Endothelial cell of umbilical vein (primary cell): ENCODE measurements around the gene PNKP. TPM values are rescaled to one million over a fixed set of nuclear protein-coding genes. Genes with fewer than 3 reads are reported as not detected.

Experiments used
- BruUV-seq: library from RNA; stranded (reverse); fragments of 400-500 nt; replicated peaks from 2 replicates; lab custom pipeline; 2021; lab: Mats Ljungman, UMichigan
- CTCF ChIA-PET: fragments of 300-600, 350-600 bp; sonication (Branson Sonifier 250); formaldehyde crosslinking; loops from one replicate; lab custom pipeline; 2021; ENCODE audit warnings: antibody characterized with exemption, inconsistent platforms; lab: Charles Lee
- POLR2A ChIA-PET: fragments of 300-600, 350-600 bp; sonication (Branson Sonifier 250); formaldehyde crosslinking; loops from one replicate; lab custom pipeline; 2021; ENCODE audit warnings: antibody characterized with exemption, inconsistent platforms; lab: Charles Lee
- DNase-seq: peaks from one replicate; pipeline ENCODE4 v3.0.0-alpha.2; 2011; ENCODE audit warnings: low read depth, low spot score
- FAIRE-seq: peaks from 2 replicates; lab custom pipeline; 2011; peaks lifted over from hg19 to GRCh38; lab: Jason Lieb, UNC
- H2AFZ ChIP-seq: 2 replicates; pipeline ENCODE4 v1.6.0; 2012; ENCODE audit warnings: low read depth, low read length, control low read depth, inconsistent platforms
- H3K27ac ChIP-seq: 2 replicates; pipeline ENCODE4 v1.5.1; 2011; ENCODE audit warnings: low read depth, mild to moderate bottlenecking, control low read depth, low read length, moderate library complexity; ENCODE audit not compliant: insufficient read depth
- H3K27me3 ChIP-seq, 2 experiments: 2 replicates each; pipeline versions ENCODE4 v1.6.0 to v1.6.1; 2011; ENCODE audit warnings: low read length in 2 of 2, mixed read lengths in 1 of 2; ENCODE audit not compliant: control insufficient read depth in 2 of 2, insufficient read depth in 2 of 2
- H3K36me3 ChIP-seq, 2 experiments: 2 replicates in 1 of 2; 3 replicates in 1 of 2; pipeline ENCODE4 v1.5.1; 2011; ENCODE audit warnings: low read length in 2 of 2, mild to moderate bottlenecking in 1 of 2, moderate library complexity in 1 of 2; ENCODE audit not compliant: control insufficient read depth in 2 of 2, insufficient read depth in 2 of 2; ENCODE audit errors: extremely low read depth in 1 of 2
- H3K4me1 ChIP-seq: 3 replicates; pipeline ENCODE4 v1.5.1; 2011; ENCODE audit warnings: mild to moderate bottlenecking, low read length; ENCODE audit not compliant: control insufficient read depth, insufficient read depth; ENCODE audit errors: extremely low read depth
- H3K4me2 ChIP-seq: 2 replicates; pipeline ENCODE4 v1.6.1; 2011; ENCODE audit warnings: low read length, control low read depth, mixed read lengths; ENCODE audit not compliant: insufficient read depth
- H3K4me3 ChIP-seq, 3 experiments: fragments of 200-600 bp in 1 of 3; sonication (generic), shearing (Covaris generic) in 1 of 3; replicated peaks in 1 of 3; 2 replicates each; pipeline ENCODE4 v1.5.1; 2011 to 2016; ENCODE audit warnings: control low read depth in 3 of 3, low read length in 3 of 3, mild to moderate bottlenecking in 2 of 3, inconsistent platforms in 1 of 3, low read depth in 1 of 3, moderate library complexity in 1 of 3; ENCODE audit not compliant: insufficient read depth in 1 of 3
- H3K79me2 ChIP-seq: 2 replicates; pipeline ENCODE4 v1.6.0; 2012; ENCODE audit warnings: low read length, inconsistent platforms; ENCODE audit not compliant: control insufficient read depth, insufficient read depth
- H3K9ac ChIP-seq: replicated peaks from 2 replicates; pipeline ENCODE3; 2011; ENCODE audit warnings: low read length, control low read depth; ENCODE audit not compliant: insufficient read depth; ENCODE audit errors: extremely low read depth
- H3K9me1 ChIP-seq: replicated peaks from 3 replicates; pipeline ENCODE4 v1.6.0; 2011; ENCODE audit warnings: mild to moderate bottlenecking, low read length; ENCODE audit not compliant: control insufficient read depth, insufficient read depth; ENCODE audit errors: extremely low read depth
- H3K9me3 ChIP-seq: replicated peaks from 2 replicates; pipeline ENCODE4 v1.5.1; 2012; ENCODE audit warnings: low read length, inconsistent platforms; ENCODE audit not compliant: control insufficient read depth, insufficient read depth
- H4K20me1 ChIP-seq: replicated peaks from 2 replicates; pipeline ENCODE3; 2011; ENCODE audit warnings: mild to moderate bottlenecking, low read length; ENCODE audit not compliant: control insufficient read depth, insufficient read depth; ENCODE audit errors: extremely low read depth
- CTCF ChIP-seq, 2 donors: IDR thresholded peaks; 1 replicate in 1 of 2; 2 replicates in 1 of 2; pipeline ENCODE4 v1.5.1; 2011; ENCODE audit warnings: low read length in 2 of 2, mild to moderate bottlenecking in 2 of 2, moderate library complexity in 2 of 2, control low read depth in 1 of 2, inconsistent platforms in 1 of 2, low read depth in 1 of 2; ENCODE audit not compliant: insufficient read depth in 1 of 2; ENCODE audit errors: extremely low read depth in 1 of 2
- EZH2 ChIP-seq: IDR thresholded peaks from 2 replicates; pipeline ENCODE4 v1.6.1; 2012; ENCODE audit warnings: borderline replicate concordance, low read depth, mild to moderate bottlenecking, moderate library complexity, low read length, inconsistent platforms; ENCODE audit not compliant: severe bottlenecking
- FOS ChIP-seq: IDR thresholded peaks from 2 replicates; pipeline ENCODE4 v1.6.1; 2011; ENCODE audit warnings: mild to moderate bottlenecking, low read length, moderate library complexity, borderline replicate concordance; ENCODE audit not compliant: insufficient read depth
- GATA2 ChIP-seq: IDR thresholded peaks from 2 replicates; pipeline ENCODE4 v1.7.0; 2011; ENCODE audit warnings: low read depth, mild to moderate bottlenecking, moderate library complexity, mixed read lengths, low read length; ENCODE audit not compliant: insufficient read length, insufficient read depth
- JUN ChIP-seq: IDR thresholded peaks from 2 replicates; pipeline ENCODE4 v1.6.1; 2011; ENCODE audit warnings: borderline replicate concordance, low read depth; ENCODE audit not compliant: insufficient read length, insufficient read depth
- MAX ChIP-seq: IDR thresholded peaks from 2 replicates; pipeline ENCODE4 v1.6.1; 2011; ENCODE audit not compliant: insufficient read depth, insufficient read length
- MYC ChIP-seq: IDR thresholded peaks from one replicate; pipeline ENCODE4 v1.6.1; 2011; ENCODE audit warnings: mild to moderate bottlenecking, low read depth, low read length
- POLR2A ChIP-seq: IDR thresholded peaks from 2 replicates; pipeline ENCODE4 v1.6.1; 2012; ENCODE audit warnings: low read depth, mild to moderate bottlenecking, control low read depth, low read length
- POLR2AphosphoS5 ChIP-seq: IDR thresholded peaks from 2 replicates; pipeline ENCODE4 v1.6.1; 2012; ENCODE audit warnings: low read depth, mild to moderate bottlenecking, control low read depth, low read length, moderate library complexity; ENCODE audit not compliant: insufficient read depth
- dilution Hi-C: fragments of 300-500 bp; cut with MboI; formaldehyde crosslinking; loops from one replicate; pipeline ENCODE4 v1.15.0; 2019; ENCODE audit warnings: low sequenced_read_pairs; ENCODE audit not compliant: extremely low pct_ligation_motif_present
- intact Hi-C: fragments of 100-400 bp; cut with micrococcal nuclease; formaldehyde crosslinking; loops from one replicate; pipeline ENCODE4 v1.10.0; 2022
- polyA plus RNA-seq, 4 experiments: library from polyadenylated mRNA; depleted of rRNA in 3 of 4; stranded (reverse) in 3 of 4; unstranded in 1 of 4; fragments of >200 nt; gene quantifications; 2 replicates each; pipeline versions ENCODE4 v1.2.1 to v1.2.3, GENCODE V29; 2011 to 2012; ENCODE audit warnings: missing spikeins in 1 of 4
- total RNA-seq: library from RNA; stranded (reverse); gene quantifications from 2 replicates; pipeline ENCODE4 v1.2.3, GENCODE V29; 2021

The PNKP gene
- total and polyA plus RNA-seq, 2 donors (not counting 3 experiments of a cell fraction or from before 2014, with no cell fraction given) = 39.4 to 112 TPM

GRCh38 chr19:49889038-49889686 lies 21.8 kb upstream of the PNKP start:
- peaks cover 6% of the 10 kb centered on the region in 2 experiments for H3K36me3 ChIP-seq
- H3K9ac ChIP-seq = no peak overlapping the region
- H3K79me2 ChIP-seq = no peaks in the 10 kb centered on the region
- peaks cover 3% of the 10 kb centered on the region for H3K4me1 ChIP-seq
- H3K4me3 ChIP-seq = no peak overlapping the region
- POLR2A ChIA-PET = no interaction called here
- intact Hi-C loops = no loop called here
- no peak overlapping the region for H3K27ac ChIP-seq
- no peaks in the 10 kb centered on the region for H3K9me3 ChIP-seq
- no peaks in the 10 kb centered on the region for H3K9me1 ChIP-seq
- DNase-seq (no peak), FAIRE-seq (peak; percentile 4)
- BruUV-seq = no TSS peak
- dilution Hi-C loops = no loop called here
- H3K4me2 ChIP-seq = no peak overlapping the region
- H4K20me1 ChIP-seq = no peaks in the 10 kb centered on the region
- H2AFZ ChIP-seq = no peak overlapping the region
- CTCF ChIA-PET = no interaction called here
- no peaks in the 10 kb centered on the region for H3K27me3 ChIP-seq
- TF ChIP-seq POLR2AphosphoS5 (no peak), GATA2 (no peak), JUN (no peak), EZH2 (no peak), CTCF (IDR thresholded peaks at IDR 0.05; ENCODE audit: extremely low read depth in 1 of 2, insufficient read depth in 1 of 2, low read depth in 1 of 2, low read length in 2 of 2) (no peak), MAX (no peak), MYC (no peak), POLR2A (no peak), FOS (no peak)
